ENCODE results near the gene MUC20.
"Not testable (repeated sequence)": the region's sequence is repeated elsewhere in the genome, so short reads cannot be mapped to it uniquely, and the experiment has no call there.

The MUC20 gene

GRCh38 chr3:195693428-195694216, 27.2 kb upstream of the MUC20 start:
- DNase-seq, result no peak

DNA sequence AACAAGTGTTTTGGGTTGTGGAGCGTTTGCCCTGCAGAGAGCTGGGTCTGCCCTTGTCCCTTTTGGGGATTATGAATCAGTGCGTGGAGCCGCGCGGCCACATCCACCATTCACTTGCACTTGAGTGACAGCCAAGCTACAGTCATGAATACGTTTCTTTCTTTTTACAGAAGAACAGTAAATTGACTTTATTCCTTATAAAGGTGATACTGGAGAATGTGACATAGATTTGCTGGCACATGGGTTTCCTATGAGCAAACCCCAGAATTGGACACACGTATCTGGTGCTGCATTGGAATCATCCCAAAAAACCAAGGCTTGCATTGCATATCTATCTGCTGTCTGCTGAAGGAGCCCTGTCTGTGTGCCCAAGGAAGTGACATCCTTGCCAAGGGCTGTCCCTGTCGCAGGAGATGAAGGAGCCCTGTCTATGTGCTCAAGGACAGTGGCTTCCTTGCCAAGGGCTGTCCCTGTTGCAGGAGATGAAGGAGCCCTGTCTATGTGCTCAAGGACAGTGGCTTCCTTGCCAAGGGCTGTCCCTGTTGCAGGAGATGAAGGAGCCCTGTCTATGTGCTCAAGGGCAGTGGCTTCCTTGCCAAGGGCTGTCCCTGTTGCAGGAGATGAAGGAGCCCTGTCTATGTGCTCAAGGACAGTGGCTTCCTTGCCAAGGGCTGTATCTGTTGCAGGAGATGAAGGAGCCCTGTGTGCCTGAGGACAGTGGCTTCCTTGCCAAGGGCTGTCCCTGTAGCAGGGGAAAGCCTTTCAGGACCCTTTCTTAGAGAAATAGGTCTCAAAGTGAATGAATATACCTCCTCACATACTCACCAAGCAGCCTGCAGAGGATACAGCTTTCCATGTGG, 26.3 kb upstream of the MUC20 start:
- DNase-seq, result not testable (repeated sequence)

DNA sequence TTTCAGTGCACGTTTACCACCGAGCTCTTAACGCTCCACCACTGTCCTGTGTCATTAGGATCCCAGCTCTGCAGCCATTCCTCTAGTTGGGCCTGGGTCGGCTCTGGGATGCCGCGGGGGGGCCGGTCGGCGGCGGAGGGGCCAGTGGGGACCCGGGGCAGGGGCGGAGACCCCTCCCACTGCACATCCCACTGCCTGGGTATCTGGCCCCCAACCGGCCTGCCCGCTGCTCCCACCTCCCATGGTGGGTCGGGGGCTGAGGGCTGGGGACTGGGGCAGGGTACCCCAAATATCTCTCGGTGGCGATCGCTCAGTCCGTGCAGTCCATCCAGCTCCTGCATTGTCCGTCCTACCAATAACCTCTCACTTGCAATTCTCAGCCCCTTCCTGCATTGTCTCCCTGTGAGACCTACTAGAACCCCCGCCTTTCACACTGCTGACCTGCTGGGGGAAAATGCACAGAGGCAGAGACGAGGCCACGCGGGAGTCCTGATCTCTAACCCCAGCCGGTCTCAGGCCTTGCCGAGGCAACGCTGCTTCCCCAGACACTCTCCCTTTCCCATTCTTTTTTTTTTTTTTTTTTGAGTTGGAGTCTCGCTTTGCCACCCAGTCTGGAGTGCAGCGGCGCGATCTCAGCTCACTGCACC, 24.0 kb upstream of the MUC20 start:
- DNase-seq, result no peak

GRCh38 chr3:195697582-195698324, 23.0 kb upstream of the MUC20 start:
- DNase-seq, result no peak

DNA sequence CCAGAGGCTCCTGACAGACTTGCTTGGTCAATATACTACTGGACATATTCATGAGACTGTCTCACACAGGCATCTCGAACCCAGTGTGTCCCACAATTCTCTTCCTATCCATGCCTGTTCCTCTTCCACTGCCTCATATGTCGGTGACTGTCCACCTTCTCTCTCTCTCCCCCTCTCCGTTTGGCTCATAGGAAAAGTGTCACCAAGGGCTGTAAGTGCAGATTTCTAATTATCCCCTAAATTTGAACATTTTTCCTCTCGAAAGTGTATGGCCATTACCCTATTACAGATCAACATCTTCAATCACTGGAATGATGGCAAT, 22.5 kb upstream of the MUC20 start:
- no peak for DNase-seq

- DNase-seq, result no peak
These were observed 22.0 kb upstream of the MUC20 start for GRCh38 chr3:195698647-195699387.

GRCh38 chr3:195699388-195699771, 21.4 kb upstream of the MUC20 start:
- no peak for DNase-seq

DNA sequence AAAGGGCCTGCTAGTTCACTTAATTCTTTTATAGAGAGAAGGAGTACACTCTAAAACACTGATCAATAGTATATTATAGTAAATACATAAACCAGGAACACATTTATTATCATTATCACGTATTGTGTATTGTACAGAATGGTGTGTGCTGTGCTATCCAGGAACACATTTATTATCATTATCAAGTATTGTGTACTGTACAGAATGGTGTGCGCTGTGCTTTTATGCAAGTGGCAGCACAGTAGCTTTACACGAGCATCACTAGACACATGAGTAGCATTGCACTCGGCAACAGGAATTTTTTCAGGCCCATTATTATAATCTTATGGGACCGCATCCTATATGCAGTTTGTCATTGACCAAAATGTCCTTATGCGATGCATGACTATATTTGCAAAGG, 20.9 kb upstream of the MUC20 start:
- DNase-seq, result no peak

DNA sequence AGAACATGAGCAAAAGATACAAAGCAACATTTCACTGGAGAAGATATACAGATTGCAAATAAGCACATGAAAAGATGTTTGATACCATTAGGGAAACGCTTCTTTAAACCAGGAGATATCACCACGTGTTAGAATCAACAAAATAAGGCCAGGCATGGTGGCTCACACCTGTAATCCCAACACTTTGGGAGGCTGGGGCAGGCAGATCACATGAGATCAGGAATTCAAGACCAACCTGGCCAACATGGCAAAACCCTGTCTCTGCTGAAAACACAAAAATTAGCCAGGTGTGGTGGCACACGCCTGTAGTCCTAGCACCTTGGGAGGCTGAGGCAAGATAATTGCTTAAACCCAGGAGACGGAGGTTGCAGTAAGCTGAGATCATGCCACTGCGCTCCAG, 20.5 kb upstream of the MUC20 start:
- DNase-seq, result no peak

DNA sequence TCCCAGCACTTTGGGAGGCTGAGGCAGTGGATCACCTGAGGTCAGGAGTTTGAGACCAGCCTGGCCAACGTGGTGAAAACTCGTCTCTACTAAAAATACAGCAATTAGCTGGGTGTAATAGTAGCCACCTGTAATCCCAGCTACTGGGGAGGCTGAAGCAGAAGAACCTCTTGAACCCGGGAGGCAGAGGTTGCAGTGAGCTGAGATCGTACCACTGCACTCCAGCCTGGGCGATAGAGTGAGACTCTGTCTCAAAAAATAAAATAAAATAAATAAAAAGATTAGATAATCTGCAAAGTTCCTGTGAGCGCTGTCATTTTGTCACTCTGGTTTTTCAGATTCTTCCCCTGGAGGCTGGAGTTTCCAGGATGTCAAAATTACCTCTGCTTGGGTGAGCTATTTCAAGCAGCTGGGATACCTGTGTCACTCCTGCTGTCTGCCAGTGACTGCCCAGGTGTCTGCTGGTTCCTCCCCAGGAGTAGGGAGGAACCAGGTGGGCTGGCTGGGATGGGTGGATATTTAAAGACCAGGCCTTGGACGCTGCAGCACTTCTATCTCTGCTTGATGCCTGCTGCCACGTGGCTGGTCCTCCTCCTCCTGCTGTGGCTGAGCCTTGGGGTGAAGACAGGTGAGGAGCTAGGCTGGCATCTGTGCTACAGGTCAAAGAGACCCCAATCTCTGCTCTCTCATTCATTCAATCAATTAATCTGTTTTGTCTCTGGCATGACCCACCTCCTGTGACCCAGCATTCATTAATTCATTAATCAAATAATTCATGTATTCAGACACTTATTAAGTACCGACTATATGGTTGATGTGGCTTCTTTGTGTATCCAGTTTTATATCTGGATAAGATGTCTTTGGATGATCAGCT, 19.5 kb upstream of the MUC20 start:
- no peak for DNase-seq

GRCh38 chr3:195703776-195704175, 17.0 kb upstream of the MUC20 start:
- DNase-seq, result no peak

GRCh38 chr3:195704433-195704999, 16.3 kb upstream of the MUC20 start:
- DNase-seq, result no peak

DNA sequence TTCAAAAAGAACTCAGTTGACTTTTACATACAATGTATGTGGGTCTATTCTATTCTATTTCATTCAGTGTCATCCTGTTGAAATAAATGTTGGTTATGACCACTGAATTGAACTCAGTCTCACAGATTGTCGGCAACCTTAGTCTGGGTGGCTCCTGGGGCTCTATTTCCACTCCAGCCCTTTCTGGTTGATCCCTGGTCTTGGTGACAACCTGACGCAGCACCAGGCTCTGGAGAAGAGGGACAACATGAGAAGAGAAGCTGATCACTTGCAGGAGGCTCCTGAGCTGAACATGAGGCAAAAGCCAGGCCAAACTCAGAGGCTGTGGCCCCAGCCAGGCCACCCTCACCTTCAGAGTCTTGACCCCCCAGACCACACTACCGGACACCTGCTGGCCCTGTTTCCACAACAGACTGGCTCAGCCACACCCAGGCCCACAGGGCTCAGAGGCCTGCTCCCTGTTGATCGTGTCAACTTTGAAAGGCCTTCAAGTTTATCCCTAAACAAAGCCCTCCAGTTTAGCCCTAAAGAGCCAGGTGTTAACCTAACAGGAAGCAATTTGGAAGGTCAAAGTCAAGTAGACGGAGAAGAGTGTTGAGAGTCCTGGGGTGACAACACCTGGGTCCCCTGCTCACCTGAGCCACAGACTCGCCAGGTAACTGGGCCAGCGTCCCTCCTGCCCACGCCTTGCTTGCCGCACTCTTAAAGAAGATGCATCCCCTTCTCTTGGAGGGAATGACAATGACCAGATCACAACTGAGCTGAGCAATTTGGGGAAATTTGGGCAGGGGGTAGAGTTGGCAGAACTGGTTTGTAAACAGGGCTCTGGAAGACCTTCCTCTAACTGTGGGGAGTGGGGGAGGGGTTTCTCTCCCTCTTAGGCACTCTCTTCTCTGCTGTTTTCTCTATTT, 15.4 kb upstream of the MUC20 start:
- no peak for DNase-seq

DNA sequence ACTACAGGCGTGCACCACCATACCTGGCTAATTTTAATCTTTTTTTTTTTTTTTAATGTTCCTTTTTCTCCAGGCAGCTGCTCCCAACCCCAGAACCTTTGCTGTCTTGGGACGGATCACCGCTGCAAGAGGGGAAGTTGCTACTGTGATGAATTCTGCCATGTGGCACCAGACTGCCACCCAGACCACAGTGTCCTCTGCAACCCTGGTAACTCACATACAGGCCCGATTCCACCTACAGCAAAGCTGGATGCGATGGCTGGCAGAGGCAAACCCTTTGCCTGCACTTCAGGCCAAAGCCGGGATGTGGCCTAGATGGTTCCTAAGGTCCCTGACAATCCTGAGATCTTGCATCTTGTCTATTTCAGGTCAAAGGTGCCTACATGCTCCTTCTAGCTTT, 12.7 kb upstream of the MUC20 start:
- peak in 1 of 5 donors; percentile 7 for DNase-seq

DNA sequence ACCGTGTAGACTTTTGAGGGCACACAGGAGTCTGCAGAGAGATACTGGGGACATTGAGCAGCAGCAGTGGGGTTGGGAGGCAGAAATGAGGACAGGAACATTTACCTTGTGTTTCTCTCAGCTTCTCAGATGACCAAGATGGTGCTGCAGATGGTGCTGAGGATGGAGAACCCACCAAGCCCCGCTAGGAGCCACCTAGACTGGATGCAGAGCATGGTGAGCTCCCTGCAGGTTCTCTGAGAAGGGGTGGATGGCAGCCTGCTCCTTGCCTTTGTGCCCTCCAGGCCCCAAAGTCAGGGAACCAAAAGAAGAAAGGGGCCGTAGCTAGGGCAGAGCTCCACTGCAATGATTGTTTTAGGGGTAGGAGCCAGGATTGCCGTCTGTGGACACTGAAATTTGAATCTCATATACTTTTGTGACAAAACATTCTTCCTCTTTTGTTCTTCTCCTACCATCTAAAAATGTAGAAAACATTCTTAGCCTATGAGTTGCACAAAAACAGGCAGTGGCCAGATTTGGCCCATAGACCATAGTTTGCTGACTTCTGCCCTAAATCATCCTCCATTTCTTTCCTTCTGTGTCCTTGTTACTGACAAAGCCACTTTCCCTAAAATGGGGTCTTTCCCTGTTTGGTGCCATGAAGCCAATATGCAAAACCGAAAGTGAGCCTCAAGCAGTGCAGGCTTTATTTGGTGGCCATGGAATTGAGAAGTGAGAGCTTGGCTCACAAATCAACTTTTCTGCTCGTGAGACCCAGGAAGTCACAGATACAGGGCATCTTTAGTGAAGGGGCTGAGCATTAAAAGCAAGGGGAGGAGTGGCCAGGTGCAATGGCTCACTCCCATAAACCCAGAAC, 11.9 kb upstream of the MUC20 start:
- DNase-seq, result peak in 1 of 5 donors; percentile 10

DNA sequence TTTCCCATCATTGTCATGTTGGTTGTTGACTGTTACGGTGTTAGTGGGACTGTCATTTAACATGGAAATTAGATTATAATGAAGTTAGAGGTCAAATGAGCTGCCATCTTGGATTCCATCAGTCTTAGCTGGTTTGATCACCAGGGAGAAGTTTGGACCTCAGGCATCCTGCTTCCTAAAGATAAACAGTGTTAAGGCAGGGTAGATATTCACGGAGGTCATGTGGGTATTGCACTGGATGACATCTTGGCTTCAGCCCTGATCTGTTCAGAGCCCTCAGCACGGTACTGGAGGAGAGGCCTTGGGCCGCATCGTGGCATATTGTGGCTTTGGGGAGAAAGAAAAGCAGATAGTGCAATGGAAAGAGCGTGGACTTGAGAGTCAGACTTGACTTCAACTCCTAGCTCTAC, 11.1 kb upstream of the MUC20 start:
- DNase-seq, result peak in 1 of 5 donors; percentile 10

DNA sequence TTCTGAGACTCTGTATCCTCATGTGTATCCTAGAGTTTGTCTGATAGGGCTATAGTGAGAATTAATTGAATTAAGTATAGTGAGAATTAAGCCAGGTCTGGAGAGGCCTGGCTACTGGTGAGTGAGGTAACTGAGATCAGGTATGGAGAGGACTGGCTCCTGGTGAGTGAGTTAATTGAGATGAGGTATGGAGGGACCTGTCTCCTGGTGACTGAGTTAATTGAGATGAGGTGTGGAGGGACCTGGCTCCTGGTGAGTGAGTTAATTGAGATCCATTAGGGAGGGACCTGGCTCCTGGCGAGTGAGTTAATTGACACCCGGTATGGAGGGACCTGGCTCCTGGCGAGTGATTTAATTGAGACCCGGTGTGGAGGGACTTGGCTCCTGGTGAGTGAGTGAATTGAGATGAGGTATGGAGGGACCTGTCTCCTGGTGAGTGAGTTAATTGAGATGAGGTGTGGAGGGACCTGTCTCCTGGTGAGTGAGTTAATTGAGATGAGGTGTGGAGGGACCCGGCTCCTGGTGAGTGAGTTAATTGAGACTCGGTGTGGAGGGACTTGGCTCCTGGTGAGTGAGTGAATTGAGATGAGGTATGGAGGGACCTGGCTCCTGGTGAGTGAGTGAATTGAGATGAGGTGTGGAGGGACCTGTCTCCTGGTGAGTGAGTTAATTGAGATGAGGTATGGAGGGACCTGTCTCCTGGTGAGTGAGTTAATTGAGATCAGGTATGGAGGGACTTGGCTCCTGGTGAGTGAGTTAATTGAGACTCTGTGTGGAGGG, 10.5 kb upstream of the MUC20 start:
- DNase-seq, result peak in 1 of 5 donors; percentile 10

All from T-helper 1 cell (primary cell).